ENCODE data around the gene ISCA1.

Gene ISCA1

DNA sequence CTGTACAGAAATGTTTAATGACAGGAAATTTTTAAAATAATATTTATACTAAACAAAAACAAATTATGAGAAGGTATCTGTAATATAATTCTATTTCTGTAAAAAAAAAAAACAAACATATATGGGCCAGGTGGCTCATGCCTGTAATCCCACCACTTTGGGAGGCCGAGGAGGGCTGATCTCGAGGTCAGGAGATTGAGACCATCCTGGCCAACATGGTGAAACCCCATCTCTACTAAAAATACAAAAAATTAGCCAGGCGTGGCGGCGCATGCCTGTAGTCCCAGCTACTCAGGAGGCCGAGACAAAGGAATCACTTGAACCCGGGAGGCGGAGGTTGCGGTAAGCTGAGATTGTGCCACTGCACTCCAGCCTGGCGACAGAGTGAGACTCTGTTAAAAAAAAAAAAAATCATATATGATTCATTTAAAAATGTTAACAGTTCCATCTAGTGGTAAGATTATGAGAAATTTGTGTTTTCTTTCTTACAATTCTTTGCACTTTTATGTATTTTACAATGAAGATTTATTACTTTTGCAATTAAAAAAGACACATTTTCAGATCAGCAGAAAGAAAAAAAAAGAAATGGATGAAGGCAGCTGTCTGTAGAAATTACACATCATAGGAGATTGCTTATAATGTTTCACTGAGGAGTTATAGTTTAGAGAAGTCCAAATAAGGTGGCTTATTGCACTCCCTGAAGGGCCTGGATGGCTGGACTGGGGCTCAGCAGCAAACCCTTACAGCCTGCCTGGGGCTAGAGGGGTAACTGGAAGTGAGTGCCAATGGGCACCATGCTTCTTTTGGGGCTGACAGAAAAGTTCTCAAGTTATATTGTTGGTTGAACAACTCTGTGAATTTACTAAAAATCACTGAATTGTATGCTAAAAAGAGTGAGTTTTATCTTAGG lies 43.2 kb downstream of the ISCA1 start:
- FAIRE-seq (no peak), DNase-seq (ENCODE audit: insufficient read length, low spot score) (no peak)
- TF ChIP-seq POLR2A (IDR thresholded peaks at IDR 0.05; ENCODE audit: low read depth, low read length), result no peak

GRCh38 chr9:86230858-86231257 lies 51.5 kb downstream of the ISCA1 start:
- no peak for FAIRE-seq
- no peak for DNase-seq (ENCODE audit: insufficient read length, low spot score)
- no peak for TF ChIP-seq POLR2A (IDR thresholded peaks at IDR 0.05; ENCODE audit: low read depth, low read length)

GRCh38 chr9:86222667-86223066 lies 59.7 kb downstream of the ISCA1 start:
- FAIRE-seq, result no peak
- no peak for DNase-seq (ENCODE audit: insufficient read length, low spot score)
- no peak for TF ChIP-seq POLR2A (IDR thresholded peaks at IDR 0.05; ENCODE audit: low read depth, low read length)

GRCh38 chr9:86219606-86220005 lies 62.7 kb downstream of the ISCA1 start:
- no peak for FAIRE-seq
- DNase-seq (ENCODE audit: insufficient read length, low spot score), result no peak
- no peak for TF ChIP-seq POLR2A (IDR thresholded peaks at IDR 0.05; ENCODE audit: low read depth, low read length)

GRCh38 chr9:86217076-86217755 lies 65.1 kb downstream of the ISCA1 start:
- FAIRE-seq (no peak), DNase-seq (ENCODE audit: insufficient read length, low spot score) (no peak)
- TF ChIP-seq POLR2A (IDR thresholded peaks at IDR 0.05; ENCODE audit: low read depth, low read length), result no peak
